ENCODE results near the gene FLRT1.

DNA sequence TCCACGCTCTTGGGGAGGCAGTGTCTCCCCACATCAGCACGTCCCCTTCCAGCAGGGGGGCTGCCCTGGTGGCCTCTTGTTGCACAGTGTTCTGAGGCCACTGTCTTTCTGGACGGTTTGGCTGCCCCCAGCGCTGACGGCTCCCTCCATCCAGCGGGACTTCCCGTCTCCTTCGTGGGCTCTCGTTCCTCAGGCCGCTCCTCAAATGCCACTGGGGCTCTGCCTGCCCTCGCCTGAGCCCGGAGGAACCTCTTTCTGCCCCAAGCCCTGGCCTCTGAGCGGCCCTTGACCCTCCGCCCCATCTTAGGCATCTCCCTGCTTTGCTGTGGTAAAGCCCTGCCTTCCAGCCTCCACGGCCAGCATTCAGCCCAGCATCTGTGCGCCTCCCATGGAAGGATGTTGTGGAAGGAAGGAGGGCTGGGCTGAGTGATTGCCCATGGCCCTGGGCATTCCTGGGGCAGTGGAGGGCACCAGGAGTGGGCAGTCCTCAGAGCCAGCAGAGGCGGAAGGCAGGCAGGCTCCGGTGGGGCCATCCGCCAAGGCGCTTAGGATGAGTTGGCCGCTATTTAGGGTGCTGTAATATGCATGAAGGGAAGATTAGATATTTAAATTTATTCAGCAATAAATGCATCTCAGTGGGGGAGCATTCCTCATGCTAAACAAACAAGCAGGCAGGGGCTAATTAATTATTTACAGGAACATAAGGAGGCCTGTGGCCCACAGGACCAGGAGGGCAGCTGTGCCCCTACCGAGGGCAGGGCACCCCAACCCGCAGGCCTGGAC lies 31.7 kb upstream of the FLRT1 start:
- TF ChIP-seq, protein P1, sequence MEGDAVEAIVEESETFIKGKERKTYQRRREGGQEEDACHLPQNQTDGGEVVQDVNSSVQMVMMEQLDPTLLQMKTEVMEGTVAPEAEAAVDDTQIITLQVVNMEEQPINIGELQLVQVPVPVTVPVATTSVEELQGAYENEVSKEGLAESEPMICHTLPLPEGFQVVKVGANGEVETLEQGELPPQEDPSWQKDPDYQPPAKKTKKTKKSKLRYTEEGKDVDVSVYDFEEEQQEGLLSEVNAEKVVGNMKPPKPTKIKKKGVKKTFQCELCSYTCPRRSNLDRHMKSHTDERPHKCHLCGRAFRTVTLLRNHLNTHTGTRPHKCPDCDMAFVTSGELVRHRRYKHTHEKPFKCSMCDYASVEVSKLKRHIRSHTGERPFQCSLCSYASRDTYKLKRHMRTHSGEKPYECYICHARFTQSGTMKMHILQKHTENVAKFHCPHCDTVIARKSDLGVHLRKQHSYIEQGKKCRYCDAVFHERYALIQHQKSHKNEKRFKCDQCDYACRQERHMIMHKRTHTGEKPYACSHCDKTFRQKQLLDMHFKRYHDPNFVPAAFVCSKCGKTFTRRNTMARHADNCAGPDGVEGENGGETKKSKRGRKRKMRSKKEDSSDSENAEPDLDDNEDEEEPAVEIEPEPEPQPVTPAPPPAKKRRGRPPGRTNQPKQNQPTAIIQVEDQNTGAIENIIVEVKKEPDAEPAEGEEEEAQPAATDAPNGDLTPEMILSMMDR (IDR thresholded peaks at IDR 0.05 in 4 of 5, conservative IDR thresholded peaks at IDR 0.05 in 1 of 5) = no peak
- TF ChIP-seq POLR2A (IDR thresholded peaks at IDR 0.05) = no peak

Measured in gastrocnemius medialis (tissue), 4 donors.